Activated T-cell treated with anti-CD3 and anti-CD28 coated beads, Interleukin-2, amount 50 U/mL, for 1 hour (primary cell): ENCODE results near the gene KCND2.
"Not testable (repeated sequence)": the region's sequence is repeated elsewhere in the genome, so short reads cannot be mapped to it uniquely, and the experiment has no call there.

Experiments
- DNase-seq: peaks from one replicate; pipeline ENCODE4 v3.0.0-alpha.2; 2020

The KCND2 gene

DNA sequence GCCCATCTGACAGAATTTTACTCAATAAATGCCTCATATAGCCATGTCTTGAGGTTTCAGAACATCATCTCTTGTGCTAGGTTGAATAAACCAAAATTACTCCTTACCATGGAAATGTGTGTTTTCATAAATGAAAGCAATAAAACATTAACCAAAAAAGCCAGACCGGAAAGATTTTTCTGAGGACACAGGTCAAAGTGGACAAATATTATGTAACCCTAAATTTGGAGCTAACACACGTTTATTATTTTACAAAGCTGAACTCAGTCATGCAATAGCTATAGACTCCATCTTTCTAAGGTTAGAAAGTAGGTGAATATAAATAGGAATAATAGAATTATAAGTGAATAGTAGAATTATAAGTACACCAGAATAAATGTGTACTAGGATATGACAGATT is 315.9 kb downstream of the KCND2 start:
- DNase-seq: no peak

DNA sequence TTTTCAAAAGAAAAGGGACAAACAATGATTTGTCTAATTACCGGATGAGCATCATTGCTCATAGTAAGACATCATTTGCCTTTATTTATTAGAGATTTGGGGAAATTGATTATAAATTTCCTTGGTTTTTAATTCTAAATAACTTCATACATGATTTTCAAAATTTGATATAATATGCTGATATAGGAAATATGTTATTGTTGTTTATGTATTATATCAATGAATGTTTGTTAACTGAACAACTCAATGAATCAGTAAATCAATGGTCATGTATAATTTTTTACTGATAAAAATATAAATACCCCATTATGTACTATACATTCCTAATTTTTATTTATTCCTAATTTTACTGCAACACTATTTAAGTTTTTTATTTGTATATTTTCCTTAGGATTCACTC is 327.6 kb downstream of the KCND2 start:
- DNase-seq: no peak

DNA sequence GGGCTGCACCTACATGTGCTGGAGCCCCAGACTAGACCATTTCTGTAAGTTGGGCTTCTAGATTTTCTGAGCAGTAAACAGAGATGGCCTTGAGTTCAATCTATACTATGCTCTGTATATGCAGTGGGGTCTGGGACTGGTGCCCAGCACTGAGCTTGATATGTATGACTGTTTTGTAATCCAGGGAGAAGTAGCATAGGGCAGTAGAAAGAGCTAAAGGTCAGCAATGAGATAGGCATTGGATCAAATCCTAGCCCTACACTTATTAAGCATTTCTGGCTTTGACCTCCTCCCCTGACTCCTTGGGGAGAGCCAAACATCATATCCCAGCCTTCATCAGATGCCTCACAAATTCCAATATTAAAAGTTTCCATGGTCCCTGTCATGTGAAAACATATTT is 330.4 kb downstream of the KCND2 start:
- DNase-seq: no peak

DNA sequence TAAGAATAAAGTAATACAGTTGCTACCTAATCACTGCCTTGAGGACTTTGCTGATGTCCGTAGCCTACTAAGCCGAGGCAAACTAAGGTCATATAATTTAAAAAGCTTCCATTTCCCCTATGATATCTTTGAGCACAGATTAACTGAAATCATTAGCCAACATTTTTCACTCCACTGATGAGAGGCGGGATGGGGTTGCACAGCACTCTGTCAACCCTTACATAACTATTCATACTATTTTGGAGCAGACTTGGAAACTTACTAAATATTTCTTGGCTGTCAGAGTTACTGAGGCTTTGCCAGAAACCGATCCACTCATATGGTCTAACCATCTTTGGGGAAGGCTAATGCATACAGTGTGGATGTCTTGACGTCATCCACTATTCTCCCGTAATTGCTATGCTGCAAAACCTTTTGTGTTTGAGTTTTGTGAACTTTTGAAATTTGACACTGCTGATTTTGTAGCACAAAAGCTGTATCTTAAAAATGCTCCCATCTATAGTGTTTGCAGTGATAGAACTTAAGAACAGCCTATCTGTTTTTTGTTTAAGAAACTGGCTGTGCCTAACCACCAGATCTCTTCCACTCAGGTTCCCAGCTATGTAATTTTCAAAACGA is 336.3 kb downstream of the KCND2 start:
- DNase-seq: no peak

GRCh38 chr7:120611975-120612374 is 339.0 kb downstream of the KCND2 start:
- no peak for DNase-seq

- DNase-seq: no peak
Observed at GRCh38 chr7:120615703-120616102, 342.7 kb downstream of the KCND2 start.

DNA sequence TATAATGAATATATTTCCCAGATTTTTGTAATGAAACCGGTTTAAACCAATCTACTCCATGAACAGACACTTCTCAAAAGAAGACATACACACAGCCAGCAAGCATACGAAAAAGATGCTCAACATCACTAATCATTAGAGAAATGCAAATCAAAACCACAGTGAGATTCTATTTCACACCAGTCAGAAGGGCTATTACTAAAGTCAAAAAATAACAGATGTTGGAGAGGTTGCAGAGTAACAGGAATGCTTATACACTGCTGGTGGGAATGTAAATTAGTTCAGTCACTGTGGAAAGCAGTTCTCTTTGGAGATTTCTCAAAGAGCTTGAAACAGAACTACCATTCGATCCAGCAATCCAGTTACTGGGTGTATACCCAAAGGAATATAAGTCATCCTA is 344.3 kb downstream of the KCND2 start:
- DNase-seq: no peak

DNA sequence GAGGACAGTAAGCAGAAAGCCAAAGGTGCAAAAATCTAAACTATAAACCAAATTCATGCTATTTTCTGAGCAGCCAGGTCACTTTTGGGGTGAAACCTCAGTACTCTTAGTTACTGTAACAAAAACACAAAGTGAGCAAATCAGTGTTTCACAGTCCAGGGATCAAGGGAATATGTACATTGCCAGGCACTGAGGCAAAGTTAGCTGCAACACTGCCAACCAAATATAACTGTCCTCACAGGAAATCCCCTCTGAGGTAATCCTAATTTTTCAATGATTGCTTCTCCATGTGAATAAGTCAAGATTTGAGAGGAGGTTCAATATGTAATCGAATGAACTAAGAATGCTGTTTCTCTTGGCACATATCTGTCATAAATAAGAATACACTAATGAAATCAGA is 355.3 kb downstream of the KCND2 start:
- DNase-seq: no peak

GRCh38 chr7:120639884-120640283 is 366.9 kb downstream of the KCND2 start:
- no peak for DNase-seq

DNA sequence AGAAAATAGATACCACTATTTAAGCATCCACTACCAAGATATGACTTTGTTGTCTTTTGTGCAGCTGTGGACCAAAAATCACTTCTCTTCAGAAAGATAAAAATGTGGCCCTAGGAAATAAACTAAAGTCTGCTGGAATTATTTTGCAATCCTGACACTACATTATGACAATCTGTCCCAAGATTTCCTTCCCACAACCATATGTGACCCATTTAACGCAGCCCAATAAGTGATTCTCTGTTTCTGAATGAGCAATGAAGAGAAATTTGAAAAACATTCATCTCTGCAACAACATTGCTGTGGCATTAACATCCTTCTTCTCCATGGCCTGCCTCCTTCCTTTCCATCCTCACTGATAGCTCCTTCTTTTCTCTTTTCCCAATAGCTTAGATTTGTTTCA is 373.0 kb downstream of the KCND2 start:
- DNase-seq: no peak

- DNase-seq: no peak
Observed at GRCh38 chr7:120654241-120654640, 381.3 kb downstream of the KCND2 start.

GRCh38 chr7:120658516-120658915 is 385.5 kb downstream of the KCND2 start:
- DNase-seq: no peak

- DNase-seq: no peak
Observed at GRCh38 chr7:120662291-120662690, 389.3 kb downstream of the KCND2 start.

GRCh38 chr7:120665068-120665467 is 392.1 kb downstream of the KCND2 start:
- no peak for DNase-seq

DNA sequence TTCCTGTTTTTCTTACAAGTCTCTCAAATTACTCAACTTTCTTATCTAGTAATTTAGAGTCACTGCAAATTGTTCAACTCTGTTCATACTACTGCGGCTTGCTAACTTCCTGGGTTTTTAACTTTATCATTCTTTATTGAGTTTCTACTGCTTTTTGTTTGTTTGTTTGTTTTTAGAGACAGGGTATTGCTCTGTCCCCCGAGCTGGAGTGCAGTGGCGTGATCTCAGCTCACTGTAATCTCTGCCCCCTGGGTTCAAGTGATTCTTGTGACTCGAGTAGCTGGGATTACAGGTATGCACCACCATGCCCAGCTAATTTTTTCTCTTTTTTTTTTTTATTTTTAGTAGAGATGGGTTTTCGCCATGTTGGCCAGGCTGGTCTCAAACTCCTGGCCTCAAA is 402.1 kb downstream of the KCND2 start:
- DNase-seq: no peak

DNA sequence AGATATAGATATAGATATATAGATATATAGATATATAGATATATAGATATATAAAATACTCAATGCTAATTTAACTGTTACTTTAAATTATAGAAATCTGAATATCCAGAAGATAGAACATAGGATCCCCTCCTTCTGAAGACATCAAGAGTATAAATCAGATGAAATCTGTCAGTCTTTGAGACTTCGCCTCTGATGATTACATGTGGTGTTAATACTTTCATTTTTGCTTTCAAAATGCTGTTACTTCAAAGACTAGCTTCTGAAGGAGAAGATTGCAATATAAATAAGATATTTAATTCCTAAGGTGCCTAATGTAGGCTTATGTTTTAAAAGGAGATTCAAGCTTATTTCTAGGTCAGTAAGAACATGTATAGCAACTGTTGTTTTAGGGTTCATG is 404.6 kb downstream of the KCND2 start:
- DNase-seq: no peak

DNA sequence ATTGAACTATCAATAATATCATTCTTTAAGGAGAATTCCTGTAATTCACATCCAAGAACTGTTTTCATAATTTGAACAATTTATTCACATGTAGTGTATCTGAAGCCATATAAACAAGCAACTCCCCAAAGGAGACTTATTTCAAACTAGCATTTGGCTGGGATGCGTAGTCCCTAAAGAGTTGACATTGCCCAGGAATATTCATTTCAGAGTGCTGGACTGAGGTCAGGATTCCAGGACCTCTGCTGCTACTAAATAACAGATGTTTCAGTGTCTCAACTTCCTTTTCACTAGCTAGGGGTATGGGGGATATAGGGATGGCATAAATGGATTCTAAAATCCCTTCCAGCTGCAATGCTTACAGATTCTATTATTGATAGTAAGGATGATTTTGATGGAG is 408.0 kb downstream of the KCND2 start:
- DNase-seq: no peak

- DNase-seq: no peak
Observed at GRCh38 chr7:120684463-120684862, 411.5 kb downstream of the KCND2 start.

GRCh38 chr7:120691915-120692314 is 418.9 kb downstream of the KCND2 start:
- DNase-seq: no peak

DNA sequence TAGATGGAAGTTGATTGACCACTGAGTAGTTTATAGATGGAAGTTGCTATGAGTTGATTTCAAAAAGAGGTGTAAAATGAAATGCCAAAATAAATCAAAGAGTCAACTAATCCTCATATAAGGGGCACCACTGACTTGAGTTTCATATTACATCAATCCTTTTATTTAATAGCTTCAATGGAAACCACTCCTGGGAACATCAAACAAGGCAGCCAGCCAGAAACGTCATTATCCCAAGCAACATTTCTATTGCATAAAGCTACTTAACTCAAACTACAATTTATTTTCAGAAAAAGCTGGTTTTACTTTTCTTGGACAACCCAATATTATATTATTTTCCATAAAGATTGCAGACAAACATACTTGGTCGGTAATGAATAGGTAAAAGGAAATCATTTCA is 422.9 kb downstream of the KCND2 start:
- DNase-seq: no peak

- no peak for DNase-seq
Observed at GRCh38 chr7:120700796-120701195, 427.8 kb downstream of the KCND2 start.

GRCh38 chr7:120702408-120702807 is 429.4 kb downstream of the KCND2 start:
- not testable (repeated sequence) for DNase-seq

DNA sequence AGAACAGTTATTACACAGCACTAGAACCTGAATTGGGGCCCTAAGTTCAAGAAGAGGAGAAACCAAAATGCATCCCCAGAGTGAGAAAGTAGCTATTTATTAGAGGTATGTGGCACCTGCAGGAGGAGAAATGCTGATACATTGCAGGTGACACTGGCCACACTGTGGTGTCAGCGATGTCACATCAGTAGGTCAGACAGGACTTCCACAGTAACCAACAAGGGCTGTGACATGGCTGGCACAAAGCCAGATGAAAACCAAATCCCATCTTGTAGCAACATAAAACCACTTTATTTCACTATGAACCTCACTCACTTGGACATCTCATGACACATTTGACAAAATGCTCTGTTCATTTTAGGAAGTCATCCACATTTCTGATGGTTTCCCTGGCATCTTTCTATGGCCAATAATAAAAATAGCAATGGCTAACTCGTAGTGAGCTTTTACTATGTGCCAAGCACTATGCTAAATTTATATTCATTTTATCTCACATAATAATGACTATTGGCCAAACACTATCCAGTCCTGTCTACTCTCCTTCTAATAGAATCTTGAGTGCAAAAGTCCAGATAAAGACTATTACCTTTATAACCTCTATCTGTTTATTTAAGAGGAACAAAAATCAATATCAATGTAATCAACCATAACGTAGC is 430.7 kb downstream of the KCND2 start:
- DNase-seq: no peak

- no peak for DNase-seq
Observed at GRCh38 chr7:120709252-120709971, 436.4 kb downstream of the KCND2 start.

- DNase-seq: no peak
Observed at GRCh38 chr7:120709972-120710320, 437.0 kb downstream of the KCND2 start.
